CD4-positive, alpha-beta memory T cell (primary cell): ENCODE data around the gene SHOC2. TPM values are rescaled to one million over a fixed set of nuclear protein-coding genes. Genes with fewer than 3 reads are reported as not detected.

Experiments used
- CTCF ChIA-PET: fragments of 350-600 bp; sonication (Branson Sonifier 250); formaldehyde crosslinking; loops from one replicate; lab custom pipeline; 2021; ENCODE audit warnings: inconsistent platforms; ENCODE audit not compliant: partially characterized antibody; lab: Charles Lee
- POLR2A ChIA-PET: fragments of 350-600 bp; sonication (Branson Sonifier 250); formaldehyde crosslinking; loops from one replicate; lab custom pipeline; 2021; ENCODE audit not compliant: partially characterized antibody; lab: Charles Lee
- DNase-seq, 5 donors: peaks; one replicate each; pipeline versions ENCODE4 v3.0.0 to v3.0.0-alpha.2; 2020 to 2022; ENCODE audit warnings: mixed read lengths in 1 of 5
- H3K27ac ChIP-seq: one replicate; pipeline ENCODE4 v1.7.0; 2013; ENCODE audit warnings: low read depth, low read length
- H3K27me3 ChIP-seq: 2 replicates; pipeline ENCODE4 v1.7.0; 2013; ENCODE audit warnings: mild to moderate bottlenecking, low read length, moderate library complexity; ENCODE audit not compliant: insufficient read depth
- H3K36me3 ChIP-seq: 2 replicates; pipeline ENCODE4 v1.7.0; 2013; ENCODE audit warnings: mild to moderate bottlenecking, low read length, moderate library complexity; ENCODE audit not compliant: insufficient read depth
- H3K4me1 ChIP-seq: 2 replicates; pipeline ENCODE4 v1.7.0; 2013; ENCODE audit warnings: mild to moderate bottlenecking, low read length, moderate library complexity; ENCODE audit not compliant: insufficient read depth
- H3K4me3 ChIP-seq, 2 donors: one replicate each; pipeline ENCODE4 v1.7.0; 2013; ENCODE audit warnings: low read length in 2 of 2, mild to moderate bottlenecking in 1 of 2
- H3K9me3 ChIP-seq, 2 donors: one replicate each; pipeline ENCODE4 v1.7.0; 2013; ENCODE audit warnings: low read length in 2 of 2, control low read depth in 1 of 2; ENCODE audit not compliant: control insufficient read depth in 1 of 2
- H3K27ac Mint-ChIP-seq, 7 donors: one replicate each; pipeline ENCODE4 v1.8.0; 2020 to 2021; ENCODE audit warnings: mixed read lengths in 7 of 7, mild to moderate bottlenecking in 6 of 7, inconsistent platforms in 3 of 7, moderate library complexity in 3 of 7
- H3K27me3 Mint-ChIP-seq, 2 donors: one replicate each; pipeline ENCODE4 v1.8.0; 2020 to 2021; ENCODE audit warnings: mixed read lengths in 2 of 2
- H3K36me3 Mint-ChIP-seq, 2 donors: one replicate each; pipeline ENCODE4 v1.8.0; 2020 to 2021; ENCODE audit warnings: mixed read lengths in 2 of 2, inconsistent platforms in 1 of 2, mild to moderate bottlenecking in 1 of 2
- H3K4me1 Mint-ChIP-seq, 4 donors: one replicate each; pipeline ENCODE4 v1.8.0; 2020 to 2021; ENCODE audit warnings: mixed read lengths in 4 of 4, mild to moderate bottlenecking in 1 of 4
- H3K4me3 Mint-ChIP-seq, 8 donors: one replicate each; pipeline ENCODE4 v1.8.0; 2020 to 2021; ENCODE audit warnings: mixed read lengths in 8 of 8, mild to moderate bottlenecking in 7 of 8, moderate library complexity in 6 of 8, inconsistent platforms in 3 of 8
- H3K9me3 Mint-ChIP-seq, 8 donors: one replicate each; pipeline ENCODE4 v1.8.0; 2020 to 2021; ENCODE audit warnings: mixed read lengths in 8 of 8, mild to moderate bottlenecking in 5 of 8, inconsistent platforms in 3 of 8, moderate library complexity in 1 of 8
- intact Hi-C: fragments of 100-400 bp; cut with micrococcal nuclease; formaldehyde crosslinking; loops from one replicate; pipeline ENCODE4 v1.15.1; 2023
- polyA plus RNA-seq, 2 donors: library from polyadenylated mRNA; unstranded; fragments of 300-500 nt; fragmentation: Illumina TruSeq; gene quantifications; one replicate each; pipeline ENCODE4 v1.2.3, GENCODE V29; 2021
- total RNA-seq, 2 experiments: library from RNA; stranded (reverse); gene quantifications; one replicate each; pipeline ENCODE4 v1.2.3, GENCODE V29; 2021

Gene SHOC2
- total and polyA plus RNA-seq, 4 experiments from 2014 or later, result 49.8 to 69.4 (median 64.6) TPM

DNA sequence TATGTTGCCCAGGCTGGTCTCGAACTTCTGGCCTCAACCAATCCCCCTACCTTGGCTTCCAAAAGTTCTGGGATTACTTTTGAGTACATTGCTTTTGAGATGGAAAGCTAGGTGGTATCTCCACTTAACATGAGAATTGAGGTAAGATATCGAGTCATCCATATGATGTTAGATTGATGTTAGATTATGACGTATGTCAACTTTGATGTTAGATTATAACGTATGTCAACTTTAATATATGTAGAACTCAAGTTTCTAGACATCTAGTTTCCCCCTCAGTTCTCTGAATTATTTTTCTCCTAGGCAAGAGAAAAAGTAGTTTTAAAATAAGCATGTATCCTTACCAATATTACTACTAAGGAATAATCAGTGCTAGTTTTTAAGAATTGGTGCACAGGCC is 20.0 kb downstream of the SHOC2 start:
- Histone ChIP-seq H3K4me3 (no peak overlapping the region), H3K27me3 (no peaks in the 10 kb centered on the region), H3K27ac (no peak overlapping the region), H3K4me1 (peaks cover 8% of the 10 kb centered on the region), H3K9me3 (no peaks in the 10 kb centered on the region), H3K36me3 (no peaks in the 10 kb centered on the region)
- intact Hi-C loops, result no loop called here
- ChIA-PET POLR2A (no interaction called here), CTCF (no interaction called here)
- Mint-ChIP-seq H3K36me3 (peaks cover 34 to 44% of the 10 kb centered on the region in 2 donors), H3K27ac (no peak overlapping the region), H3K9me3 (peaks cover 0 to 9% (median 4%) of the 10 kb centered on the region in 8 donors), H3K4me1 (peaks cover 26 to 48% (median 32%) of the 10 kb centered on the region in 4 donors), H3K4me3 (no peak overlapping the region), H3K27me3 (no peaks in the 10 kb centered on the region)
- no peak for DNase-seq

DNA sequence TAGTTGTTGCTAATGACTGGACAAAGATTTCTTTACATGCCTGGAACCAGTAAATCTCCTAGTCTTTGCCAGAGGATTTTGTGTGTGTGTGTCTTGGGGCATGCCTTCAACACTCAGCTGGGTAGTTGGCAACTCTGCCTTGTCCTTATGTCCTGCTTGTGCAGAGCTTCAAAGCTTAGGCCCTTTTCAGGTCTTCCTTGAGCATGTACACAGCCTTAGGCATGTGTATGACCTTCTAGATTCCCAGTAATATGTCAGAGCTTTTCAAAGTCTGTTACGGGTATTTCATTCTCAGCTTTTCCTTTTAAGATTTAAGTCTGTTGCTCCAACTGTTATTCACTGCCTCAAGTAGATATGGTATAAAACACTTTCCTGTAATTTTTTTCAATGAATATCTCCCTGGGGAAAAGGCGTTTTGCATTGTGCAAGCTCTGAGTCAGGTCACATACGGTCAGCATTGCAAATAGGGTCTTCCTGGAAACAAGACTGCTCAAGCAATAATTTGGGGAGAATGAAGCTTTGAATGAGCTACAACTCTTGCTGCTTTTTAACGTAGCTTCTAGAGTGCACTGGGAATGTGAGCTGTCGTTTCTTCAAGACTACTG is 25.5 kb downstream of the SHOC2 start:
- Mint-ChIP-seq H3K4me1 (peaks cover 37 to 51% (median 43%) of the 10 kb centered on the region in 4 donors), H3K27ac (no peak overlapping the region), H3K36me3 (peaks cover 57 to 61% of the 10 kb centered on the region in 2 donors), H3K27me3 (no peaks in the 10 kb centered on the region), H3K9me3 (peaks cover 0 to 9% (median 4%) of the 10 kb centered on the region in 8 donors), H3K4me3 (peak overlapping the region in 1 of 8 donors; percentile 17)
- Histone ChIP-seq H3K4me3 (no peak overlapping the region), H3K36me3 (no peaks in the 10 kb centered on the region), H3K4me1 (peaks cover 7% of the 10 kb centered on the region), H3K27me3 (no peaks in the 10 kb centered on the region), H3K27ac (no peak overlapping the region), H3K9me3 (no peaks in the 10 kb centered on the region)
- ChIA-PET CTCF (no interaction called here), POLR2A (interaction anchor here (1.2 kb wide), 1 partner anchor 17 kb away, joined by 3 read pairs; no protein-coding TSS in a partner anchor)
- intact Hi-C loops, result no loop called here
- no peak for DNase-seq

DNA sequence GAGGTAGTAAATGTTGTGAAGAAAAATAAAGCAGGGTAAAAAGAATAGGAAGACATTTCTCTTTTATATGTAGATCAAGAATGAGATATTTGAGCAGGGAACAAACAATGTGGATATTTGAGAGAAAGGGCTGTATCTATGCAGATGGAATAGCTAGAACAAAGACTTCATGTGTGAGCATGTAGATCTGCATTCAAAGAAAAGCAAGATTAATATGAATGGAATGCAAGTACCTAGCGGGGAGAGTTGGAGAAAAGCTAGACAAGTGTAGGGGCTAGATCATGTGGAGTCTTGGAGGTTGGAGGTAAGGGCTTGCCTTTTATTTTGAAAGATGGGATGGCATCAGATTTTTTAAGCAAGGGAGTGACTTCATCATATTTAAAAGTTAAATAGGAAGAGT is 27.1 kb downstream of the SHOC2 start:
- H3K9me3 Mint-ChIP-seq, result peaks cover 0 to 9% (median 4%) of the 10 kb centered on the region in 8 donors
- no peak overlapping the region for H3K27ac ChIP-seq
- no peak overlapping the region for H3K4me3 ChIP-seq
- no peak for DNase-seq
- H3K4me1 ChIP-seq, result peaks cover 7% of the 10 kb centered on the region
- H3K9me3 ChIP-seq, result no peaks in the 10 kb centered on the region
- CTCF ChIA-PET, result interaction anchor here (1.6 kb wide), 1 partner anchor 17 kb away, joined by 3 read pairs; no protein-coding TSS in a partner anchor
- no peaks in the 10 kb centered on the region for H3K27me3 Mint-ChIP-seq
- POLR2A ChIA-PET, result no interaction called here
- H3K27ac Mint-ChIP-seq, result peak overlapping the region in 1 of 7 donors; percentile 10
- intact Hi-C loops, result no loop called here
- H3K36me3 ChIP-seq, result no peaks in the 10 kb centered on the region
- H3K4me1 Mint-ChIP-seq, result peaks cover 34 to 49% (median 48%) of the 10 kb centered on the region in 4 donors
- no peak overlapping the region for H3K4me3 Mint-ChIP-seq
- peaks cover 58 to 61% of the 10 kb centered on the region in 2 donors for H3K36me3 Mint-ChIP-seq
- no peaks in the 10 kb centered on the region for H3K27me3 ChIP-seq

DNA sequence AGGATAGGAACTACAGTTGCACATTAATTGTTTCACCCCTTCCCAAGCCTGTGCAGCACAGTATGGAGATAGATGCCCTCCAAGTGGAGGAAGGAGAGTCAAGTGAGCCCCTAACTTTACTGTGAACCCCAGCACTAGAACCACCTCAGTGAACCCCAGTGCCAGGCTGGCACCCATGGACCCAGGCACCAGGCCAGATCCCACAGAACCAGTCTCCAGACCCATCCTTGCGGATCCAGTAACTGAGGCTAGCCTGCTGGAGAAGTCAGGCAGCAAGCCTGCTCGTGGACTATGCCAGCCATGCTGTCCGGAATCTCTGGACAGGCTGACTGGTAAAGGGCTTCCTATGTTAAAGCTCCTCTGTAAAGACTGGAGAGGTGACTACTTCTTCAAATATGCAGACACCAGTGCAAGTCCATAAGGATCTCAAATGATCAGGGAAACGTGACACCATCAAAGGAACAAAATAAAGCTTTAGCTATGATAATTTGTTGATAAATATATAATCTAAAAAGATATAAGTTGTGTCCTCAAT is 27.7 kb downstream of the SHOC2 start:
- DNase-seq, result no peak
- H3K4me1 Mint-ChIP-seq, result peaks cover 34 to 50% (median 49%) of the 10 kb centered on the region in 4 donors
- H3K4me3 Mint-ChIP-seq, result no peak overlapping the region
- no peaks in the 10 kb centered on the region for H3K27me3 Mint-ChIP-seq
- no peaks in the 10 kb centered on the region for H3K27me3 ChIP-seq
- ChIA-PET CTCF (no interaction called here), POLR2A (no interaction called here)
- H3K27ac Mint-ChIP-seq, result peak overlapping the region in 1 of 7 donors; percentile 31
- no peak overlapping the region for H3K4me3 ChIP-seq
- H3K4me1 ChIP-seq, result peaks cover 7% of the 10 kb centered on the region
- H3K36me3 ChIP-seq, result no peaks in the 10 kb centered on the region
- H3K9me3 ChIP-seq, result no peaks in the 10 kb centered on the region
- no peak overlapping the region for H3K27ac ChIP-seq
- H3K9me3 Mint-ChIP-seq, result peaks cover 0 to 9% (median 4%) of the 10 kb centered on the region in 8 donors
- intact Hi-C loops, result no loop called here
- peaks cover 58 to 65% of the 10 kb centered on the region in 2 donors for H3K36me3 Mint-ChIP-seq

DNA sequence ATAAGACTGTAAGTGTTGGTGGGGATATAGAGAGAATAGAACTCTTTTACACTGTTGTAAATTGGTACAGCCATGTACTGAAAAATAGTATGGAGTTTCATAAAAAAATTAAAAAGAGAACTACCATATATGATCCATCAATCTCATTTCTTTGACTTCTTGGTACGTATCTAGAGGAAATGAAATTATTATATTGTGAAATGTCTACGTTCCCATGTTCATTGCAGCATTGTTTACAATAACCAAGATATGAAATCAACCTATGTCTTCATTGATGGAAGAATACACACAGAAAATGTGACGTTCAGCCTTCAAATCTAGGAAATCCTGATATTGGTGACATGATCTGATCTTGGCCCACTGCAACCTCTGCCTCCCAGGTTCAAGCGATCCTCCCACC is 32.0 kb downstream of the SHOC2 start:
- Histone ChIP-seq H3K27me3 (no peaks in the 10 kb centered on the region), H3K36me3 (no peaks in the 10 kb centered on the region), H3K27ac (no peak overlapping the region), H3K9me3 (no peaks in the 10 kb centered on the region), H3K4me1 (peaks cover 12% of the 10 kb centered on the region), H3K4me3 (no peak overlapping the region)
- Mint-ChIP-seq H3K4me3 (no peak overlapping the region), H3K27ac (no peak overlapping the region), H3K4me1 (peaks cover 21 to 49% (median 42%) of the 10 kb centered on the region in 4 donors), H3K27me3 (no peaks in the 10 kb centered on the region), H3K36me3 (peaks cover 41 to 53% of the 10 kb centered on the region in 2 donors), H3K9me3 (peaks cover 0 to 2% (median 0%) of the 10 kb centered on the region in 8 donors)
- POLR2A ChIA-PET, result no interaction called here
- intact Hi-C loops, result no loop called here
- CTCF ChIA-PET, result no interaction called here
- no peak for DNase-seq

DNA sequence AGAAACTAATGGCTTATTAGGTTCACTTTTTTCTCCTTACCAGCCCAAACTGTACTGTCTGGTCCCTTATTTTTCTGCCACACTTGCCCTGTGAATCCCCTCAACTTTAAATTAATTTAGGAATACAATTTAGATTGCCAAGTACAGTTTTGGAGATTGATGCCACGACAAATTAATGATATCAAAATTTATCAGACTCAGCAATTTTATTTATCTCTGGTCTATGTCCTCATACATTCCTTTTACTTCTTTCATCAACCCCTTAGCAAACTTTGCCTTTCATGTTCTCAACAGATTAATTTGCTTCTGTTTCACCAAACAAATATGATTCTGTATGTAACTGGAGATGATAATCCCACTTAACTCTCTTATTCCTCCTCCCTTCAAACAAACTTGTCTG is 38.2 kb downstream of the SHOC2 start:
- Histone ChIP-seq H3K9me3 (no peaks in the 10 kb centered on the region), H3K27me3 (no peaks in the 10 kb centered on the region), H3K27ac (no peak overlapping the region), H3K4me3 (no peak overlapping the region), H3K4me1 (peaks cover 17% of the 10 kb centered on the region), H3K36me3 (no peaks in the 10 kb centered on the region)
- DNase-seq, result no peak
- Mint-ChIP-seq H3K27ac (no peak overlapping the region), H3K4me3 (no peak overlapping the region), H3K4me1 (peaks cover 32 to 70% (median 45%) of the 10 kb centered on the region in 4 donors), H3K27me3 (no peaks in the 10 kb centered on the region), H3K36me3 (peaks cover 12 to 24% of the 10 kb centered on the region in 2 donors), H3K9me3 (no peaks in the 10 kb centered on the region)
- POLR2A ChIA-PET, result no interaction called here
- intact Hi-C loops, result no loop called here
- CTCF ChIA-PET, result no interaction called here

DNA sequence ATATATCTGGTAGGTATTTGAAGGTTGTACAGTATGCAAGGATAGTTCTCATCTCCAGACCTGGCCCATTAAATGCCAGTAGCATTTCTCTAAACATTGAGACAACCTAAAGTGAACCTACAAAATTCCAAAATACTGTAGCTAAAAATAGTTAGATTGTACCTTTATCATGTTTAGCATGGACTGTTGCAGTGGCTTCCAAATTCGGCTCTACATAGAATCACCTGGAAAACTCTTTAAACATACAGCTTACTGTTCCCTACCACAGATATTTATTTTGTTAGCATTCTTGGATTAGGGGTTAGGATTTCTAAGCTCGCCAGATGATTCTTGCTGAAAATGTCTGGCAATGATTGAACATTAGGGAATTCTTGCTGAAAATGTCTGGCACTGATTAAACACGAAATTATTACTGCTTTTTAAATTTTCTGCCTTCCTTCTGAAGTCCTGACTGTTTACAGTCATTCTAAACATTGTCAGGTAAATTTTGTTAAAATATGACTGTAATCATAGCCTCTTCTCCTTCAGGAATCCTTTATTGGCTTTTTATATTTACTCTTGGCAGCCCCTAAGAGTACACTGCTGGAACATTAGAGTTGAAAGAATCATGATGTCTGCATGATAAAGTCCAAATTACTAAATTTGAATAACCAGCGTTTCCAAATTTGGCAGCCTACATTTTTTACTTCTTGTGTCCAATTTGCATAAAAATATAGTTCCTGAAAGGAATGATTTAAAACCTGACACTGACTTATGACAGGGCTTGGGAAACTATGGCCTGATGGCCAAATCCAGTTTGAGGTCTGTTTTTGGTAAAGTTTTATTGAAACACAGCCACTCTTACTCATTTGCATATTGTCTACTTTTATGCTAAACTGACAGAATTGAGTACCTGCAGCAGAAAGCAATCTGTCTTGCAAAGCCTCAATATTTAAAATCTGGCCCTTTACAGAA is 40.3 kb downstream of the SHOC2 start:
- CTCF ChIA-PET, result interaction anchor here (1.1 kb wide), 1 partner anchor 48 kb away, joined by 3 read pairs; no protein-coding TSS in a partner anchor

More for the DNA sequence above, 40.3 kb downstream of the SHOC2 start:
- H3K36me3 ChIP-seq, result no peaks in the 10 kb centered on the region
- H3K4me1 ChIP-seq, result peaks cover 25% of the 10 kb centered on the region
- no peak overlapping the region for H3K27ac ChIP-seq
- no peak for DNase-seq
- H3K9me3 ChIP-seq, result no peaks in the 10 kb centered on the region
- Mint-ChIP-seq H3K4me1 (peaks cover 41 to 75% (median 50%) of the 10 kb centered on the region in 4 donors), H3K4me3 (peak overlapping the region in 1 of 8 donors; percentile 10), H3K27ac (peak overlapping the region in 1 of 7 donors; percentile 8), H3K9me3 (no peaks in the 10 kb centered on the region), H3K27me3 (no peaks in the 10 kb centered on the region), H3K36me3 (peaks cover 10 to 19% of the 10 kb centered on the region in 2 donors)
- intact Hi-C loops, result no loop called here
- H3K27me3 ChIP-seq, result no peaks in the 10 kb centered on the region
- POLR2A ChIA-PET, result no interaction called here
- no peak overlapping the region for H3K4me3 ChIP-seq
